HepG2 (cell line): ENCODE results near the gene ZNF285. TPM values are rescaled to one million over a fixed set of nuclear protein-coding genes. Genes with fewer than 3 reads are reported as not detected.

Experiments used
- CENPX ChIP-seq: sonication (generic); formaldehyde crosslinking; IDR thresholded peaks from 2 replicates; pipeline ENCODE4 v1.9.0; 2021; ENCODE audit warnings: mild to moderate bottlenecking, missing genetic modification reagents, moderate library complexity
- ELF1 ChIP-seq: sonication (generic); formaldehyde crosslinking; IDR thresholded peaks from 2 replicates; pipeline ENCODE4 v1.4.0; 2020; ENCODE audit warnings: missing genetic modification reagents
- KLF13 ChIP-seq: sonication (generic); formaldehyde crosslinking; IDR thresholded peaks from 2 replicates; pipeline ENCODE4 v1.4.0; 2020; ENCODE audit warnings: mild to moderate bottlenecking, missing genetic modification reagents
- NFATC3 ChIP-seq: sonication (generic); formaldehyde crosslinking; IDR thresholded peaks from 2 replicates; pipeline ENCODE4 v1.5.1; 2020; ENCODE audit warnings: mild to moderate bottlenecking, missing genetic modification reagents
- SRY ChIP-seq: sonication (generic); formaldehyde crosslinking; IDR thresholded peaks from 2 replicates; pipeline ENCODE4 v1.8.0; 2022; ENCODE audit warnings: mild to moderate bottlenecking, missing genetic modification reagents
- YY1 ChIP-seq: IDR thresholded peaks from 2 replicates; pipeline ENCODE4 v1.6.1; 2011; ENCODE audit warnings: low read length, low read depth, moderate library complexity, mild to moderate bottlenecking; ENCODE audit not compliant: insufficient read depth, insufficient replicate concordance
- ZMYM3 ChIP-seq: sonication (generic); formaldehyde crosslinking; IDR thresholded peaks from 2 replicates; pipeline ENCODE4 v1.5.1; 2020; ENCODE audit warnings: mild to moderate bottlenecking, missing genetic modification reagents
- ZNF12 ChIP-seq: sonication (generic); formaldehyde crosslinking; IDR thresholded peaks from 2 replicates; pipeline ENCODE4 v1.5.0; 2020; ENCODE audit warnings: missing genetic modification reagents
- ZNF143 ChIP-seq: sonication (generic); formaldehyde crosslinking; IDR thresholded peaks from 2 replicates; pipeline ENCODE4 v1.4.0; 2020; ENCODE audit warnings: missing genetic modification reagents
- ZNF20 ChIP-seq: sonication (generic); formaldehyde crosslinking; IDR thresholded peaks from 2 replicates; pipeline ENCODE4 v1.4.0; 2020; ENCODE audit warnings: mild to moderate bottlenecking, moderate library complexity, missing genetic modification reagents
- ZNF230 ChIP-seq: sonication (generic); formaldehyde crosslinking; IDR thresholded peaks from 2 replicates; pipeline ENCODE4 v1.4.0; 2020; ENCODE audit warnings: mild to moderate bottlenecking, missing genetic modification reagents
- ZNF235 ChIP-seq: sonication (generic); formaldehyde crosslinking; IDR thresholded peaks from 2 replicates; pipeline ENCODE4 v1.8.1; 2023; ENCODE audit warnings: mild to moderate bottlenecking, missing genetic modification reagents, borderline replicate concordance
- ZNF317 ChIP-seq: sonication (generic); formaldehyde crosslinking; IDR thresholded peaks from 2 replicates; pipeline ENCODE4 v1.5.0; 2020; ENCODE audit warnings: mild to moderate bottlenecking, missing genetic modification reagents
- ZNF326 ChIP-seq: sonication (generic); formaldehyde crosslinking; IDR thresholded peaks from 2 replicates; pipeline ENCODE4 v1.4.0; 2020; ENCODE audit warnings: missing genetic modification reagents, borderline replicate concordance
- ZNF567 ChIP-seq: sonication (generic); formaldehyde crosslinking; IDR thresholded peaks from 2 replicates; pipeline ENCODE4 v1.8.1; 2023; ENCODE audit warnings: mild to moderate bottlenecking, missing genetic modification reagents, borderline replicate concordance
- ZSCAN29 ChIP-seq: sonication (generic); formaldehyde crosslinking; conservative IDR thresholded peaks from 2 replicates; pipeline ENCODE4 v1.4.0; 2020; ENCODE audit warnings: mild to moderate bottlenecking, missing genetic modification reagents
- polyA plus RNA-seq, 8 experiments: library from polyadenylated mRNA; depleted of rRNA in 3 of 8; stranded (reverse) in 7 of 8; unstranded in 1 of 8; fragments of >200 nt; fragmentation: Illumina TruSeq in 4 of 8; extraction: Trizol in 4 of 8; gene quantifications; 2 replicates each; pipeline versions ENCODE4 v1.2.1 to v1.2.3, GENCODE V29; 2011 to 2016; ENCODE audit warnings: low read depth in 4 of 8, missing spikeins in 1 of 8, mixed read lengths in 1 of 8; ENCODE audit not compliant: insufficient read depth in 1 of 8
- total RNA-seq, 5 experiments: library from RNA; depleted of rRNA; stranded (reverse); fragments of >200 nt; fragmentation: Illumina TruSeq; extraction: Trizol; gene quantifications; 2 replicates each; pipeline ENCODE4 v1.2.3, GENCODE V29; 2016; ENCODE audit warnings: low read depth in 1 of 5
- TF ChIP-seq, protein P1 (sequence below): sonication (generic); formaldehyde crosslinking; IDR thresholded peaks from 2 replicates; pipeline ENCODE4 v1.5.1; 2020; ENCODE audit warnings: mild to moderate bottlenecking, missing genetic modification reagents, moderate library complexity
- TF ChIP-seq, protein P2 (sequence below): sonication (generic); formaldehyde crosslinking; IDR thresholded peaks from 2 replicates; pipeline ENCODE4 v1.5.1; 2020; ENCODE audit warnings: mild to moderate bottlenecking, missing genetic modification reagents, moderate library complexity
- TF ChIP-seq, protein P3 (sequence below): sonication (generic); formaldehyde crosslinking; IDR thresholded peaks from 2 replicates; pipeline ENCODE4 v1.8.1; 2023; ENCODE audit warnings: missing genetic modification reagents, mild to moderate bottlenecking, borderline replicate concordance
- TF ChIP-seq, protein P4 (sequence below): sonication (generic); formaldehyde crosslinking; conservative IDR thresholded peaks from 2 replicates; pipeline ENCODE4 v1.8.0; 2022; ENCODE audit warnings: mild to moderate bottlenecking, moderate library complexity, missing genetic modification reagents
- TF ChIP-seq, protein P5 (sequence below): sonication (generic); formaldehyde crosslinking; IDR thresholded peaks from 2 replicates; pipeline ENCODE4 v1.5.1; 2020; ENCODE audit warnings: missing genetic modification reagents, mild to moderate bottlenecking, borderline replicate concordance

The ZNF285 gene
- total and polyA plus RNA-seq, 2 of the 13 experiments (the other 11 are each of a cell fraction or from before 2014, with no cell fraction given), result 0.82 to 1.7 TPM

DNA sequence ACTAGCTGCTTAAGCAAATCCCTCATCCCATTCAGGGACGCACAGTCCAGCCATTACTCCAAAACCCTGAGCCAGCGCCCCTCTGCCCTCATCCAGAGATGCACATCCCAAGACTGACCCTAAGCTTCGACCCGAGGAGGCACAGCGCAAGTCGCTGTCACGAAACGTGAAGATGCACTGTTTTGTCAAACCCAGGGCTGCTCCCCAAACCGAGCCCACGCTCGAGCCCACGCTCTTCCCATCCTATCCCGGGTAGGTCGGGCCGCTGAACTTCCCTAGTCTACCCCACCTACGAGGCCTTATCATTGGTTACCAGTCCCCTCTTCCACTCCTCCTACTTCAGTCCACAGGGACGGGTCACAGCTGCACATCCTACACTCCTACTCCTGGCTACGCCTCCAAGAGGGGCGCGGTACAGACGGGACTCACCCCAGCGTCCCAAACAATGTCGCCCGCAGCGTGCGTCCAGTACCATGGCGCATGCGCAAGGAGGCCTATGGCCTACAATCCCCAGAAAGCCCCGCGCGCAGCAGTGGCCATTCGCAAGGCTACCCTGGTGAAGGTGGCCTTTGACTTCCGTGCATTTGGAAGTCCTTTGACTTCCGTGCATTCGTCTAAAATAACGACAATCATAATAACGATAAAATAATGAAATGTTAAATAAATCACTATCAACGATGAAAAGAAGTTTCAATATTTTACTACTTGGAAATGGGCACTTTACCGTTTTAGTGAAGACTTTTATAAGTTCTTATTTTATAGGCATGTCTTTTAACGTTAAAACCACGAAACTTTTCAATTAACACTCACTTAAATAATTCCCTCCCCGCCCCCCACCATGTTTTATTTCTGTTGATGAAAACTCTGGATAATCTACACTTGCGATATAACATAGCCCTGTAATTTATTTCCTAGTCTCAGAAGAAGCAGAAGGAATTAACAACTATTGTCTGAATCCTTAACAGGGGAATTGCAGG, at the start of gene ZNF285 (continued):
- TF ChIP-seq ZNF326 (CRISPR knock-in tag) (no peak), ELF1 (CRISPR knock-in tag) (peak; percentile 81), ZMYM3 (CRISPR knock-in tag) (no peak), YY1 (peak; percentile 74), ZNF12 (CRISPR knock-in tag) (no peak), NFATC3 (CRISPR knock-in tag) (no peak), KLF13 (no peak), ZNF143 (CRISPR knock-in tag) (peak; percentile 91), SRY (no peak), ZNF20 (CRISPR knock-in tag) (no peak), ZNF567 (CRISPR knock-in tag) (no peak), ZNF317 (no peak), ZSCAN29 (CRISPR knock-in tag) (no peak), ZNF230 (CRISPR knock-in tag) (no peak), ZNF235 (no peak), CENPX (no peak)
- TF ChIP-seq, protein P1, sequence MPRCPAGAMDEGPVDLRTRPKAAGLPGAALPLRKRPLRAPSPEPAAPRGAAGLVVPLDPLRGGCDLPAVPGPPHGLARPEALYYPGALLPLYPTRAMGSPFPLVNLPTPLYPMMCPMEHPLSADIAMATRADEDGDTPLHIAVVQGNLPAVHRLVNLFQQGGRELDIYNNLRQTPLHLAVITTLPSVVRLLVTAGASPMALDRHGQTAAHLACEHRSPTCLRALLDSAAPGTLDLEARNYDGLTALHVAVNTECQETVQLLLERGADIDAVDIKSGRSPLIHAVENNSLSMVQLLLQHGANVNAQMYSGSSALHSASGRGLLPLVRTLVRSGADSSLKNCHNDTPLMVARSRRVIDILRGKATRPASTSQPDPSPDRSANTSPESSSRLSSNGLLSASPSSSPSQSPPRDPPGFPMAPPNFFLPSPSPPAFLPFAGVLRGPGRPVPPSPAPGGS (CRISPR knock-in tag), result no peak
- TF ChIP-seq, protein P2, sequence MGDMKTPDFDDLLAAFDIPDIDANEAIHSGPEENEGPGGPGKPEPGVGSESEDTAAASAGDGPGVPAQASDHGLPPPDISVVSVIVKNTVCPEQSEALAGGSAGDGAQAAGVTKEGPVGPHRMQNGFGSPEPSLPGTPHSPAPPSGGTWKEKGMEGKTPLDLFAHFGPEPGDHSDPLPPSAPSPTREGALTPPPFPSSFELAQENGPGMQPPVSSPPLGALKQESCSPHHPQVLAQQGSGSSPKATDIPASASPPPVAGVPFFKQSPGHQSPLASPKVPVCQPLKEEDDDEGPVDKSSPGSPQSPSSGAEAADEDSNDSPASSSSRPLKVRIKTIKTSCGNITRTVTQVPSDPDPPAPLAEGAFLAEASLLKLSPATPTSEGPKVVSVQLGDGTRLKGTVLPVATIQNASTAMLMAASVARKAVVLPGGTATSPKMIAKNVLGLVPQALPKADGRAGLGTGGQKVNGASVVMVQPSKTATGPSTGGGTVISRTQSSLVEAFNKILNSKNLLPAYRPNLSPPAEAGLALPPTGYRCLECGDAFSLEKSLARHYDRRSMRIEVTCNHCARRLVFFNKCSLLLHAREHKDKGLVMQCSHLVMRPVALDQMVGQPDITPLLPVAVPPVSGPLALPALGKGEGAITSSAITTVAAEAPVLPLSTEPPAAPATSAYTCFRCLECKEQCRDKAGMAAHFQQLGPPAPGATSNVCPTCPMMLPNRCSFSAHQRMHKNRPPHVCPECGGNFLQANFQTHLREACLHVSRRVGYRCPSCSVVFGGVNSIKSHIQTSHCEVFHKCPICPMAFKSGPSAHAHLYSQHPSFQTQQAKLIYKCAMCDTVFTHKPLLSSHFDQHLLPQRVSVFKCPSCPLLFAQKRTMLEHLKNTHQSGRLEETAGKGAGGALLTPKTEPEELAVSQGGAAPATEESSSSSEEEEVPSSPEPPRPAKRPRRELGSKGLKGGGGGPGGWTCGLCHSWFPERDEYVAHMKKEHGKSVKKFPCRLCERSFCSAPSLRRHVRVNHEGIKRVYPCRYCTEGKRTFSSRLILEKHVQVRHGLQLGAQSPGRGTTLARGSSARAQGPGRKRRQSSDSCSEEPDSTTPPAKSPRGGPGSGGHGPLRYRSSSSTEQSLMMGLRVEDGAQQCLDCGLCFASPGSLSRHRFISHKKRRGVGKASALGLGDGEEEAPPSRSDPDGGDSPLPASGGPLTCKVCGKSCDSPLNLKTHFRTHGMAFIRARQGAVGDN, result peak; percentile 49
- TF ChIP-seq, protein P3, sequence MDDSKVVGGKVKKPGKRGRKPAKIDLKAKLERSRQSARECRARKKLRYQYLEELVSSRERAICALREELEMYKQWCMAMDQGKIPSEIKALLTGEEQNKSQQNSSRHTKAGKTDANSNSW (CRISPR knock-in tag), result no peak
- TF ChIP-seq, protein P4, sequence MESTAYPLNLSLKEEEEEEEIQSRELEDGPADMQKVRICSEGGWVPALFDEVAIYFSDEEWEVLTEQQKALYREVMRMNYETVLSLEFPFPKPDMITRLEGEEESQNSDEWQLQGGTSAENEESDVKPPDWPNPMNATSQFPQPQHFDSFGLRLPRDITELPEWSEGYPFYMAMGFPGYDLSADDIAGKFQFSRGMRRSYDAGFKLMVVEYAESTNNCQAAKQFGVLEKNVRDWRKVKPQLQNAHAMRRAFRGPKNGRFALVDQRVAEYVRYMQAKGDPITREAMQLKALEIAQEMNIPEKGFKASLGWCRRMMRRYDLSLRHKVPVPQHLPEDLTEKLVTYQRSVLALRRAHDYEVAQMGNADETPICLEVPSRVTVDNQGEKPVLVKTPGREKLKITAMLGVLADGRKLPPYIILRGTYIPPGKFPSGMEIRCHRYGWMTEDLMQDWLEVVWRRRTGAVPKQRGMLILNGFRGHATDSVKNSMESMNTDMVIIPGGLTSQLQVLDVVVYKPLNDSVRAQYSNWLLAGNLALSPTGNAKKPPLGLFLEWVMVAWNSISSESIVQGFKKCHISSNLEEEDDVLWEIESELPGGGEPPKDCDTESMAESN (CRISPR knock-in tag), result no peak
- TF ChIP-seq, protein P5, sequence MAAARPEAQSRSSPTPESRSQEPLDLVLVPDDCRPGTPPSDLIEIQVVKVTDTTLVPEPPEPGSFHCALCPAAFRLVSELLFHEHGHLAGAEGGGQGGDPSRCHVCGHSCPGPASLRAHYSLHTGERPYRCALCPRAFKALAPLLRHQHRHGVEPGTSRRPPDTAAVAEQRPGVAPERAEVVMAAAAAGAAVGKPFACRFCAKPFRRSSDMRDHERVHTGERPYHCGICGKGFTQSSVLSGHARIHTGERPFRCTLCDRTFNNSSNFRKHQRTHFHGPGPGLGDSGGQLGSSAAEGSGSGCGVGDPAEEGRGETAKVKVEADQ (CRISPR knock-in tag), result no peak
